CD4-positive, alpha-beta memory T cell (primary cell): ENCODE data around the gene SLC1A2. TPM values are rescaled to one million over a fixed set of nuclear protein-coding genes. Genes with fewer than 3 reads are reported as not detected.

Experiments used
- CTCF ChIA-PET: fragments of 350-600 bp; sonication (Branson Sonifier 250); formaldehyde crosslinking; loops from one replicate; lab custom pipeline; 2021; ENCODE audit warnings: inconsistent platforms; ENCODE audit not compliant: partially characterized antibody; lab: Charles Lee
- POLR2A ChIA-PET: fragments of 350-600 bp; sonication (Branson Sonifier 250); formaldehyde crosslinking; loops from one replicate; lab custom pipeline; 2021; ENCODE audit not compliant: partially characterized antibody; lab: Charles Lee
- DNase-seq, 5 donors: peaks; one replicate each; pipeline versions ENCODE4 v3.0.0 to v3.0.0-alpha.2; 2020 to 2022; ENCODE audit warnings: mixed read lengths in 1 of 5
- H3K27ac ChIP-seq: one replicate; pipeline ENCODE4 v1.7.0; 2013; ENCODE audit warnings: low read depth, low read length
- H3K27me3 ChIP-seq: 2 replicates; pipeline ENCODE4 v1.7.0; 2013; ENCODE audit warnings: mild to moderate bottlenecking, low read length, moderate library complexity; ENCODE audit not compliant: insufficient read depth
- H3K36me3 ChIP-seq: 2 replicates; pipeline ENCODE4 v1.7.0; 2013; ENCODE audit warnings: mild to moderate bottlenecking, low read length, moderate library complexity; ENCODE audit not compliant: insufficient read depth
- H3K4me1 ChIP-seq: 2 replicates; pipeline ENCODE4 v1.7.0; 2013; ENCODE audit warnings: mild to moderate bottlenecking, low read length, moderate library complexity; ENCODE audit not compliant: insufficient read depth
- H3K4me3 ChIP-seq, 2 donors: one replicate each; pipeline ENCODE4 v1.7.0; 2013; ENCODE audit warnings: low read length in 2 of 2, mild to moderate bottlenecking in 1 of 2
- H3K9me3 ChIP-seq, 2 donors: one replicate each; pipeline ENCODE4 v1.7.0; 2013; ENCODE audit warnings: low read length in 2 of 2, control low read depth in 1 of 2; ENCODE audit not compliant: control insufficient read depth in 1 of 2
- H3K27ac Mint-ChIP-seq, 7 donors: one replicate each; pipeline ENCODE4 v1.8.0; 2020 to 2021; ENCODE audit warnings: mixed read lengths in 7 of 7, mild to moderate bottlenecking in 6 of 7, inconsistent platforms in 3 of 7, moderate library complexity in 3 of 7
- H3K27me3 Mint-ChIP-seq, 2 donors: one replicate each; pipeline ENCODE4 v1.8.0; 2020 to 2021; ENCODE audit warnings: mixed read lengths in 2 of 2
- H3K36me3 Mint-ChIP-seq, 2 donors: one replicate each; pipeline ENCODE4 v1.8.0; 2020 to 2021; ENCODE audit warnings: mixed read lengths in 2 of 2, inconsistent platforms in 1 of 2, mild to moderate bottlenecking in 1 of 2
- H3K4me1 Mint-ChIP-seq, 4 donors: one replicate each; pipeline ENCODE4 v1.8.0; 2020 to 2021; ENCODE audit warnings: mixed read lengths in 4 of 4, mild to moderate bottlenecking in 1 of 4
- H3K4me3 Mint-ChIP-seq, 8 donors: one replicate each; pipeline ENCODE4 v1.8.0; 2020 to 2021; ENCODE audit warnings: mixed read lengths in 8 of 8, mild to moderate bottlenecking in 7 of 8, moderate library complexity in 6 of 8, inconsistent platforms in 3 of 8
- H3K9me3 Mint-ChIP-seq, 8 donors: one replicate each; pipeline ENCODE4 v1.8.0; 2020 to 2021; ENCODE audit warnings: mixed read lengths in 8 of 8, mild to moderate bottlenecking in 5 of 8, inconsistent platforms in 3 of 8, moderate library complexity in 1 of 8
- intact Hi-C: fragments of 100-400 bp; cut with micrococcal nuclease; formaldehyde crosslinking; loops from one replicate; pipeline ENCODE4 v1.15.1; 2023
- polyA plus RNA-seq, 2 donors: library from polyadenylated mRNA; unstranded; fragments of 300-500 nt; fragmentation: Illumina TruSeq; gene quantifications; one replicate each; pipeline ENCODE4 v1.2.3, GENCODE V29; 2021
- total RNA-seq, 2 experiments: library from RNA; stranded (reverse); gene quantifications; one replicate each; pipeline ENCODE4 v1.2.3, GENCODE V29; 2021

The SLC1A2 gene
- total and polyA plus RNA-seq, 4 experiments from 2014 or later, result 0.08 to 0.25 (median 0.11) TPM

DNA sequence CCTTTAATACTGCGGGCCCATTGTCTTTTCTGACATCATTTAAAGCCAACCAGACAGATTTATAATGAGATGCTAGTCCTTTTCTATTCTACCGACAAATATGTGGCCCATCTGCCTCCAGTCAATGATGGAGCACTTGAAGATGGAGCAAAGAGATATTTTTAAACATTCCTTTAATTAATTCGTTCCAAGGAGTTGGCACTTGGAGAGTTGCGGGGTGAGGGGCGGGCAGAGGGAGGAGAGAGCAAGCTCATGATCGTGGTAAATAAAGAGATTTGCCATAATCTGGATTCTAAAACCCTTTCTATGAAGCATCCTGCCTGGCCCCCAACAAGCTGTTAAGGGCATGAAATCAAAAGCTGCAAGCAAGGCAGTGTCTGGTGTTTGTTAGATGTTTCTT lies 5.0 kb downstream of the SLC1A2 start:
- ChIA-PET CTCF (interaction anchor here (1.4 kb wide), 1 partner anchor 9 kb away, joined by 8 read pairs; no protein-coding TSS in a partner anchor), POLR2A (no interaction called here)
- Histone ChIP-seq H3K27ac (no peak overlapping the region), H3K36me3 (no peaks in the 10 kb centered on the region), H3K4me1 (no peaks in the 10 kb centered on the region), H3K4me3 (no peak overlapping the region), H3K9me3 (no peaks in the 10 kb centered on the region), H3K27me3 (peaks cover 26% of the 10 kb centered on the region)
- Mint-ChIP-seq H3K27me3 (peaks cover 42 to 44% of the 10 kb centered on the region in 2 donors), H3K27ac (no peak overlapping the region), H3K9me3 (no peaks in the 10 kb centered on the region), H3K4me3 (no peak overlapping the region), H3K36me3 (no peaks in the 10 kb centered on the region), H3K4me1 (peaks cover 1 to 7% (median 4%) of the 10 kb centered on the region in 4 donors)
- intact Hi-C loops, result no loop called here
- no peak for DNase-seq

DNA sequence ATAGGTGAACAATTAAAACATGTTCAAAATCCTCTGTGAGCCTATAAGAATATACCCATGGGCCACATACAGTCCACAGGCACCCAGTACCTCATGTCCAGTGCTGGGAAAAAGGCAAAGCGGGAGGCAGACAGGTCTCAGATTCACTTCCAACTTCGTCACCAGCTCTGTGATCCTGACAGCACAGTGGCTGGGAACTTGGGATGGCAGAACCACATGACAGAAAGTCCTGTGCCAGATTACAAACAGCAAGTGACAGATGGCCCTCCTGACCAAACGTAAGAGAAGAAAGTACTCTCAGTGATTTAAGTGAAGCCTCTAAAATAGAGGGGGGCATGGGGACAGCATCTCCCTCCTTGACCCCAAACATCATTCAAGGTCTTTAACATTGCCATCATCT lies 5.8 kb downstream of the SLC1A2 start:
- Mint-ChIP-seq H3K27me3 (peaks cover 42 to 48% of the 10 kb centered on the region in 2 donors), H3K36me3 (no peaks in the 10 kb centered on the region), H3K27ac (no peak overlapping the region), H3K9me3 (no peaks in the 10 kb centered on the region), H3K4me3 (no peak overlapping the region), H3K4me1 (peaks cover 1 to 6% (median 3%) of the 10 kb centered on the region in 4 donors)
- intact Hi-C loops, result no loop called here
- Histone ChIP-seq H3K4me1 (no peaks in the 10 kb centered on the region), H3K4me3 (no peak overlapping the region), H3K9me3 (no peaks in the 10 kb centered on the region), H3K36me3 (no peaks in the 10 kb centered on the region), H3K27me3 (peaks cover 26% of the 10 kb centered on the region), H3K27ac (no peak overlapping the region)
- no peak for DNase-seq
- ChIA-PET CTCF (interaction anchor here (1.4 to 1.9 kb wide), 2 partner anchors 11 to 489 kb away, joined by 4 to 7 read pairs; no protein-coding TSS in a partner anchor), POLR2A (no interaction called here)

DNA sequence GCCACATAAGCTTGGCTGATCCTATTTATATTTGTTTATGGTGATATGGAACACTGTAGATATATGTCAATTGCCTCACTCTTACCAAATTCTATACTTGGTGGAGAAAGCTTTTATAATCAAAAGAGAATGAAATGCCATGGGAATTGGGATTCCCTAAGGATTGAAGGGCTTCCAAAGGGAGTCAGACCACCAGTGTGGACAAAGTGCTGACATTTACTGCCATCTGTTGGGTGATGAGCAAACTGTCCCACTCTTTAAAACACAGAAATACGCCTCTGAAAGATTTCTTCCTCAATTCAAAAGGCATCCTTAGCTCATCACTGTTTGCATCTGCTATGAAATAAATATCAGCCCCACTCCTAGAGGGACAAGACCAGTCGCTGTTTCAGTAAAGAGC lies 7.1 kb downstream of the SLC1A2 start:
- Histone ChIP-seq H3K27ac (no peak overlapping the region), H3K4me1 (no peaks in the 10 kb centered on the region), H3K9me3 (no peaks in the 10 kb centered on the region), H3K4me3 (no peak overlapping the region), H3K36me3 (no peaks in the 10 kb centered on the region), H3K27me3 (peaks cover 15% of the 10 kb centered on the region)
- Mint-ChIP-seq H3K9me3 (no peaks in the 10 kb centered on the region), H3K36me3 (no peaks in the 10 kb centered on the region), H3K4me3 (no peak overlapping the region), H3K27ac (no peak overlapping the region), H3K27me3 (peaks cover 29 to 34% of the 10 kb centered on the region in 2 donors), H3K4me1 (no peaks in the 10 kb centered on the region)
- ChIA-PET POLR2A (no interaction called here), CTCF (interaction anchor here (1.1 to 2.3 kb wide), 5 partner anchors 9 to 826 kb away, joined by 3 to 9 read pairs (median 4); no protein-coding TSS in a partner anchor)
- intact Hi-C loops, result loop anchor here (1.0 kb wide), 1 partner anchor 826 kb away; no protein-coding TSS in a partner anchor
- DNase-seq, result no peak

- DNase-seq, result no peak
- peaks cover 4 to 8% of the 10 kb centered on the region in 2 donors for H3K27me3 Mint-ChIP-seq
- Histone ChIP-seq H3K4me3 (no peak overlapping the region), H3K9me3 (no peaks in the 10 kb centered on the region), H3K36me3 (no peaks in the 10 kb centered on the region), H3K27me3 (peaks cover 5% of the 10 kb centered on the region), H3K27ac (no peak overlapping the region), H3K4me1 (no peaks in the 10 kb centered on the region)
- no peak overlapping the region for H3K27ac Mint-ChIP-seq
- intact Hi-C loops, result no loop called here
- no peaks in the 10 kb centered on the region for H3K9me3 Mint-ChIP-seq
- H3K4me1 Mint-ChIP-seq, result peaks cover 0 to 1% (median under 1%) of the 10 kb centered on the region in 4 donors
- CTCF ChIA-PET, result no interaction called here
- POLR2A ChIA-PET, result no interaction called here
- no peaks in the 10 kb centered on the region for H3K36me3 Mint-ChIP-seq
- no peak overlapping the region for H3K4me3 Mint-ChIP-seq
Measured at GRCh38 chr11:35407041-35407440, 12.3 kb downstream of the SLC1A2 start.

- no peaks in the 10 kb centered on the region for H3K4me1 ChIP-seq
- H3K9me3 ChIP-seq, result no peaks in the 10 kb centered on the region
- intact Hi-C loops, result no loop called here
- Mint-ChIP-seq H3K27ac (no peak overlapping the region), H3K27me3 (peaks cover 4 to 10% of the 10 kb centered on the region in 2 donors), H3K4me1 (peaks cover 0 to 1% (median under 1%) of the 10 kb centered on the region in 4 donors), H3K9me3 (no peaks in the 10 kb centered on the region), H3K36me3 (no peaks in the 10 kb centered on the region), H3K4me3 (peak overlapping the region in 1 of 8 donors; percentile 17)
- no peak overlapping the region for H3K4me3 ChIP-seq
- ChIA-PET POLR2A (no interaction called here), CTCF (interaction anchor here (1.1 to 2.3 kb wide), 6 partner anchors 11 to 818 kb away, joined by 3 to 13 read pairs (median 7); no protein-coding TSS in a partner anchor)
- H3K27ac ChIP-seq, result no peak overlapping the region
- H3K27me3 ChIP-seq, result peaks cover 5% of the 10 kb centered on the region
- DNase-seq, result no peak
- H3K36me3 ChIP-seq, result no peaks in the 10 kb centered on the region
Measured at GRCh38 chr11:35404388-35404775, 15.0 kb downstream of the SLC1A2 start.

GRCh38 chr11:35403765-35404387 lies 15.5 kb downstream of the SLC1A2 start:
- intact Hi-C loops, result no loop called here
- ChIA-PET POLR2A (no interaction called here), CTCF (interaction anchor here (1.1 to 2.3 kb wide), 10 partner anchors 8 to 817 kb away, joined by 3 to 13 read pairs (median 4); no protein-coding TSS in a partner anchor)
- no peaks in the 10 kb centered on the region for H3K4me1 ChIP-seq
- H3K4me1 Mint-ChIP-seq, result peaks cover 0 to 1% (median under 1%) of the 10 kb centered on the region in 4 donors
- H3K27me3 ChIP-seq, result peaks cover 5% of the 10 kb centered on the region
- H3K36me3 Mint-ChIP-seq, result no peaks in the 10 kb centered on the region
- no peak overlapping the region for H3K4me3 Mint-ChIP-seq
- H3K27ac ChIP-seq, result no peak overlapping the region
- H3K36me3 ChIP-seq, result no peaks in the 10 kb centered on the region
- no peak overlapping the region for H3K4me3 ChIP-seq
- no peaks in the 10 kb centered on the region for H3K9me3 ChIP-seq
- peaks cover 9 to 14% of the 10 kb centered on the region in 2 donors for H3K27me3 Mint-ChIP-seq
- H3K27ac Mint-ChIP-seq, result no peak overlapping the region
- H3K9me3 Mint-ChIP-seq, result no peaks in the 10 kb centered on the region
- no peak for DNase-seq

- H3K4me1 Mint-ChIP-seq, result peaks cover 0 to 1% (median under 1%) of the 10 kb centered on the region in 4 donors
- H3K27me3 Mint-ChIP-seq, result peaks cover 9 to 15% of the 10 kb centered on the region in 2 donors
- no peak overlapping the region for H3K27ac Mint-ChIP-seq
- H3K36me3 ChIP-seq, result no peaks in the 10 kb centered on the region
- no peaks in the 10 kb centered on the region for H3K9me3 Mint-ChIP-seq
- no peaks in the 10 kb centered on the region for H3K4me1 ChIP-seq
- H3K27me3 ChIP-seq, result peaks cover 5% of the 10 kb centered on the region
- no peaks in the 10 kb centered on the region for H3K9me3 ChIP-seq
- intact Hi-C loops, result no loop called here
- no peak overlapping the region for H3K27ac ChIP-seq
- ChIA-PET CTCF (interaction anchor here (1.1 to 2.3 kb wide), 8 partner anchors 8 to 817 kb away, joined by 3 to 8 read pairs (median 4); no protein-coding TSS in a partner anchor), POLR2A (no interaction called here)
- H3K36me3 Mint-ChIP-seq, result no peaks in the 10 kb centered on the region
- no peak overlapping the region for H3K4me3 Mint-ChIP-seq
- no peak for DNase-seq
- H3K4me3 ChIP-seq, result no peak overlapping the region
Measured at GRCh38 chr11:35402751-35403660, 16.4 kb downstream of the SLC1A2 start.
